Spleen (tissue), 11 donors: Measurements from ENCODE around the gene PAX5. TPM values are rescaled to one million over a fixed set of nuclear protein-coding genes. Genes with fewer than 3 reads are reported as not detected.

Experiments
- DNase-seq: peaks from one replicate; pipeline ENCODE4 v3.0.0-alpha.2; 2020
- H3K27ac ChIP-seq, 8 donors: fragments of 200-600 bp; sonication (generic) in 7 of 8; 1 replicate in 4 of 8; 2 replicates in 4 of 8; pipeline versions ENCODE4 v1.5.0 to v1.8.0; 2016 to 2021; ENCODE audit warnings: inconsistent platforms in 4 of 8, mild to moderate bottlenecking in 4 of 8, moderate library complexity in 1 of 8
- H3K27me3 ChIP-seq, 7 donors: fragments of 200-600 bp; sonication (generic) in 6 of 7; replicated peaks in 1 of 7; 1 replicate in 4 of 7; 2 replicates in 3 of 7; pipeline versions ENCODE4 v1.5.0 to v1.8.0; 2016 to 2021; ENCODE audit warnings: inconsistent platforms in 3 of 7, mild to moderate bottlenecking in 1 of 7
- H3K36me3 ChIP-seq, 6 donors: fragments of 200-600 bp; sonication (generic) in 5 of 6; 1 replicate in 4 of 6; 2 replicates in 2 of 6; pipeline versions ENCODE4 v1.5.0 to v1.8.0; 2016 to 2021; ENCODE audit warnings: inconsistent platforms in 2 of 6
- H3K4me1 ChIP-seq, 6 donors: fragments of 200-600 bp; sonication (generic) in 5 of 6; 1 replicate in 3 of 6; 2 replicates in 3 of 6; pipeline versions ENCODE4 v1.5.0 to v1.8.0; 2016 to 2021; ENCODE audit warnings: inconsistent platforms in 3 of 6
- H3K4me3 ChIP-seq, 8 donors: fragments of 200-600 bp; sonication (generic) in 7 of 8; 1 replicate in 4 of 8; 2 replicates in 4 of 8; pipeline versions ENCODE4 v1.5.0 to v1.8.0; 2016 to 2021; ENCODE audit warnings: inconsistent platforms in 4 of 8, mild to moderate bottlenecking in 4 of 8, moderate library complexity in 2 of 8
- H3K9me3 ChIP-seq, 8 donors: fragments of 200-600 bp; sonication (generic) in 7 of 8; 1 replicate in 4 of 8; 2 replicates in 4 of 8; pipeline versions ENCODE4 v1.5.0 to v1.8.0; 2016 to 2021; ENCODE audit warnings: inconsistent platforms in 4 of 8
- CTCF ChIP-seq, 11 experiments: fragments of 200-600 bp in 7 of 11; fragments of 450-650 bp in 4 of 11; sonication (generic) in 4 of 11; IDR thresholded peaks in 8 of 11; conservative IDR thresholded peaks in 3 of 11; 1 replicate in 7 of 11; 2 replicates in 4 of 11; pipeline versions ENCODE4 v1.4.0 to v1.8.0; 2016 to 2021; ENCODE audit warnings: antibody characterized with exemption in 11 of 11, inconsistent platforms in 4 of 11, mild to moderate bottlenecking in 1 of 11
- POLR2A ChIP-seq, 3 donors: fragments of 450-650 bp; IDR thresholded peaks; one replicate each; pipeline ENCODE4 v1.5.1; 2017; ENCODE audit warnings: antibody characterized with exemption in 3 of 3, mild to moderate bottlenecking in 1 of 3
- POLR2AphosphoS5 ChIP-seq, 3 donors: sonication (generic); formaldehyde crosslinking; IDR thresholded peaks; one replicate each; pipeline ENCODE4 v1.5.1; 2017; ENCODE audit warnings: antibody characterized with exemption in 3 of 3
- WGBS, 5 donors: extraction: QIAGEN DNeasy Blood & Tissue Kit in 3 of 5; methylation state at CpG; one replicate each; pipeline versions ENCODE4 v1.1.5 to v1.1.7; 2013 to 2018; 5-methylcytosine and 5-hydroxymethylcytosine counted together
- intact Hi-C: fragments of 100-400 bp; cut with DNase I; formaldehyde crosslinking; loops from one replicate; pipeline ENCODE4 v1.15.0; 2023; ENCODE audit warnings: low total_unique reads
- polyA plus RNA-seq, 3 donors: library from polyadenylated mRNA; stranded (reverse); fragments of 200-250 nt; gene quantifications; one replicate each; pipeline ENCODE4 v1.2.1, GENCODE V29; 2013
- total RNA-seq, 7 donors: library from RNA; depleted of rRNA in 3 of 7; stranded (reverse); fragments of >200 nt in 3 of 7; fragmentation: NEBNext Ultra II Directional in 4 of 7; extraction: Animal tissue kit (Norgen Biotek cat#: 25700) in 4 of 7; gene quantifications; one replicate each; pipeline versions ENCODE4 v1.1.0 to v1.2.1, GENCODE V29; 2016 to 2021
- donor health status: healthy with polysubstance abuse.
- donor health status: DM: no; HTN: no; CAD: no; lungs with moderate emphysema.
- donor health status: DM: no; HTN: no; CAD: no.
- donor health status: Bipolar disorder and iron deficiency.
- donor health status: healthy.
- donor health status: DM: no; HTN: no; CAD: no.
- donor health status: DM: yes; HTN: yes; CAD: no.

The PAX5 gene
- total and polyA plus RNA-seq, 10 donors: 15.9 to 120 (median 53.0) TPM

- Histone ChIP-seq H3K9me3 (no peaks in the 10 kb centered on the region), H3K4me1 (peaks cover 0 to 3% (median 0%) of the 10 kb centered on the region in 6 donors), H3K27ac (peak overlapping the region in 1 of 8 donors; percentile 40), H3K4me3 (no peak overlapping the region), H3K36me3 (peaks cover 0 to 80% (median 0%) of the 10 kb centered on the region in 6 donors), H3K27me3 (peaks cover 0 to 16% (median 0%) of the 10 kb centered on the region in 7 donors)
- 41 to 60% (median 49%) methylated on average over 3 to 4 of the region's 4 CpGs for WGBS, 5 donors
- intact Hi-C loops: no loop called here
- no peak for TF ChIP-seq CTCF (IDR thresholded peaks at IDR 0.05 in 8 of 11, conservative IDR thresholded peaks at IDR 0.05 in 3 of 11)
- TF ChIP-seq POLR2A (IDR thresholded peaks at IDR 0.05): no peak
- no peak for TF ChIP-seq POLR2AphosphoS5 (IDR thresholded peaks at IDR 0.05)
- DNase-seq: no peak
Measured at GRCh38 chr9:36903541-36904435, 130.3 kb downstream of the PAX5 start.

- no peak for DNase-seq
- 46 to 70% (median 66%) methylated on average over 5 of the region's 5 CpGs for WGBS, 5 donors
- H3K4me1 ChIP-seq: peaks cover 0 to 3% (median 0%) of the 10 kb centered on the region in 6 donors
- TF ChIP-seq POLR2A (IDR thresholded peaks at IDR 0.05): no peak
- no peak for TF ChIP-seq CTCF (IDR thresholded peaks at IDR 0.05 in 8 of 11, conservative IDR thresholded peaks at IDR 0.05 in 3 of 11)
- no peak for TF ChIP-seq POLR2AphosphoS5 (IDR thresholded peaks at IDR 0.05)
- peak overlapping the region in 1 of 8 donors; percentile 40 for H3K27ac ChIP-seq
- H3K27me3 ChIP-seq: peaks cover 0 to 16% (median 0%) of the 10 kb centered on the region in 7 donors
- intact Hi-C loops: no loop called here
- peaks cover 0 to 88% (median 0%) of the 10 kb centered on the region in 6 donors for H3K36me3 ChIP-seq
- H3K4me3 ChIP-seq: no peak overlapping the region
- H3K9me3 ChIP-seq: no peaks in the 10 kb centered on the region
Measured at GRCh38 chr9:36902861-36903524, 131.1 kb downstream of the PAX5 start.

GRCh38 chr9:36902080-36902716 lies 131.9 kb downstream of the PAX5 start:
- Histone ChIP-seq H3K27ac (no peak overlapping the region), H3K27me3 (peaks cover 0 to 10% (median 0%) of the 10 kb centered on the region in 7 donors), H3K9me3 (no peaks in the 10 kb centered on the region), H3K4me3 (no peak overlapping the region), H3K4me1 (peaks cover 0 to 3% (median 0%) of the 10 kb centered on the region in 6 donors), H3K36me3 (peaks cover 0 to 88% (median 0%) of the 10 kb centered on the region in 6 donors)
- no peak for TF ChIP-seq POLR2A (IDR thresholded peaks at IDR 0.05)
- intact Hi-C loops: no loop called here
- 69 to 84% (median 78%) methylated on average over 8 of the region's 8 CpGs for WGBS, 5 donors
- DNase-seq: no peak

- H3K4me1 ChIP-seq: peaks cover 0 to 3% (median 0%) of the 10 kb centered on the region in 6 donors
- peaks cover 0 to 89% (median 0%) of the 10 kb centered on the region in 6 donors for H3K36me3 ChIP-seq
- H3K27me3 ChIP-seq: peaks cover 0 to 8% (median 0%) of the 10 kb centered on the region in 7 donors
- no peak overlapping the region for H3K4me3 ChIP-seq
- intact Hi-C loops: no loop called here
- no peak for TF ChIP-seq POLR2AphosphoS5 (IDR thresholded peaks at IDR 0.05)
- no peak for TF ChIP-seq CTCF (IDR thresholded peaks at IDR 0.05 in 8 of 11, conservative IDR thresholded peaks at IDR 0.05 in 3 of 11)
- no peak for TF ChIP-seq POLR2A (IDR thresholded peaks at IDR 0.05)
- WGBS, 5 donors: 68 to 73% (median 71%) methylated on average over 7 of the region's 7 CpGs
- DNase-seq: no peak
- H3K27ac ChIP-seq: peak overlapping the region in 1 of 8 donors; percentile 22
- no peaks in the 10 kb centered on the region for H3K9me3 ChIP-seq
Measured at GRCh38 chr9:36901528-36901927, 132.5 kb downstream of the PAX5 start.
